Measurements from ENCODE around the gene NFE2L2.
A peak's percentile ranks its signal among the peaks of the same experiment; 100 is the strongest.
"Not testable (repeated sequence)": the region's sequence is repeated elsewhere in the genome, so short reads cannot be mapped to it uniquely, and the experiment has no call there.

The NFE2L2 gene

DNA sequence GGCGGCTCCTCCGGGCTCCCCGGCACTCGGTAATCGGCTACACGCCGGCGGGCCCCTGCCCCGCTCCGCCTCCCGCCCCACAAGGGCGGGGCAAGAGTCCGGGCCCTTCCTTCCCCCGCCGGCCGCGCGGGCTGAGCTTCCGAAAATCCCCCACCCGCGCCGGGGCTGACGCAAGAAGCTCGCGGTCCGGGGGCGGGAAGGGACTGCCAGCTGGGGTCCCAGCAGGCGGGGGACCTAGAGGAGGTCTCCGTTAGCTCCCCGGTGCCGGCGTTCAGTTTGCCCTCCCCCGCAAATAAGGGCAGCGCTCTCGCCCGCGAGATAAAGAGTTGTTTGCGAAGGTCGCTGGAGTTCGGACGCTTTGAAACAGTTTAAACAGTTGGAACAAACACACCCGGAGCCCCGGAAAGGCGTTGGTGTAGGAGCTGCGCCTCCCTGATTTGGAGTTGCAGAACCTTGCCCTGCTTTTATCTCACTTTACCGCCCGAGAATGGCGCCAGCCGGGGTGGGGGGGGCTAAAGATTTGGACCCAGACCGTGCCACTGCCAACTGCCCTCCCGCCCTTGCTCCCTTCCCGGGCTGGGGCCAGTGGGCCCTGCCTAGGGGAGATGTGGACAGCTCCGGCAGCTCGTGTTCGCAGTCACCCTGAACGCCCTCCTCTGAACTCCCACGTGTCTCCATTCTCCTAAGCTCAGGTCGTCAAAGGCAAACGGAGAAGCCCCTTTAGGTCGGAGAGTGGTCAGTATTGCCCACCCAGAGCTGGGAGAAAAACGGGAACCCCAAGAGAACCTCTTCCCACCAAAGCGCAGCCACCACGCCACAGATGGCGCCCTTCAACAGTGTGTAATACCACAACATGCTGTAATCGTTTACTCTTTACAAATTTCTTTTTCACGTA lies at the start of gene NFE2L2:
NFE2L2 (minus strand) TSS at position 35 of the 895 bp plus-strand sequence. CDS start 151 bp downstream, outside the sequence.
- DNase-seq (ENCODE audit: low read depth in 2 of 2), result peak; percentile 96

DNA sequence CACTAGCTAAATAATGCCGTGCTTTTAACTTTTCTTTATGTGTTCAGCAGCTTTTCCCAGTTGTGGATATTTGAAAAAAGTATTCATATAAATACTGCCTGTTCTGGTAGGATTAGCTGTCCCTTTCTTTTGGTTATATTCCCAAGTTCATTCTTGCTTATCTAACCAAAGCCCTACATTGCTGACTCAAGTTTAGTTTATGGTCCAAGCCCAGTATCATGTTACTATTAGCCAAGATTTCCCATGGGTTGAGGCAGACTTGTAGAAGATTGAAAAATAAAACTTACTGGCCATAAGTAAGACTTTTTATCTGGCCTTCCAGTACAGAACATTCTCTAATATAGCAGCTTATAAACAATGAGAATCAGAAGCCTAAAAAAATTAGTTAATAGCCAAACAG lies 49.7 kb upstream of the NFE2L2 start:
- DNase-seq (ENCODE audit: low read depth in 2 of 2), result no peak

GRCh38 chr2:177313162-177313781 lies 48.7 kb upstream of the NFE2L2 start:
- DNase-seq (ENCODE audit: low read depth in 2 of 2), result no peak

DNA sequence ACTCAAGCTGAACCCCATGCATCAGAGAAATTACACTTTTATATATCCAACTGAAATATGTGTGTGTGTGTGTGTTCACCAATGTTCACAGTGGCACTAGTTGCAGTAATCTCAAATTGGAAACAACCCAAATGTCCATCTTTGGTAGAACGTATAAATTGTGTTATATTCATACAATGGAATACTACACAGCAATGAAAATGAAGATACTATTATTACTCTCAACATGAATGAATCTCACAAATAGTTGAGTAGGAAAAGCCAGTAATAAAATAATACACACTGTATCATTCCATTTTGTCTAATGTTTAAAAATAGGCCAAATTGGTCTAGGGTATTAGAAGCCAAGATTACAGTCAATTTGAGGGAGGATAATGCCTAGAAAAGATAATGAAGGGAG lies 48.0 kb upstream of the NFE2L2 start:
- no peak for DNase-seq (ENCODE audit: low read depth in 2 of 2)

- not testable (repeated sequence) for DNase-seq (ENCODE audit: low read depth in 2 of 2)
Measured at GRCh38 chr2:177309672-177310309, 45.3 kb upstream of the NFE2L2 start.

- no peak for DNase-seq (ENCODE audit: low read depth in 2 of 2)
Measured at GRCh38 chr2:177306550-177306949, 42.0 kb upstream of the NFE2L2 start.

GRCh38 chr2:177303939-177304338 lies 39.4 kb upstream of the NFE2L2 start:
- DNase-seq (ENCODE audit: low read depth in 2 of 2), result no peak

DNA sequence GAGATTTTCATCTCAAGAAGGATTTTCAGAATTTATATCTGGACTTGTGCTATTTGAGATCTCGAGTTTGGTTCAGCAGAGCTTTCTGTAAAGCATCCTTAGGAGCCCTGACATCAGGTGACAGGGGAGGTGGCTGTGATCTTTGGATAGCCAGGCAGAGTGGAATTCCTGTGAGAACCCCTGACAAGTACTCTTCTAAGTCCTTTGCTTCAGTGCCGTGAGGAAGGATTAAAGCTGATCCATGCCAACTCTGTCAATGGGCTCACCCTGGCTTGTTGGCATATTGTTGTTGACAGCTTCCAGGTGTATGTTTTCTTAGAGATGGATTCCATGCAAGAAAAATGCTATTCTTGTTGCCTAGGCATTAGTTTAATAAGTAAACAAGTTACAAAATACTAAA lies 38.0 kb upstream of the NFE2L2 start:
- no peak for DNase-seq (ENCODE audit: low read depth in 2 of 2)

- DNase-seq (ENCODE audit: low read depth in 2 of 2), result no peak
Measured at GRCh38 chr2:177298191-177298590, 33.7 kb upstream of the NFE2L2 start.

DNA sequence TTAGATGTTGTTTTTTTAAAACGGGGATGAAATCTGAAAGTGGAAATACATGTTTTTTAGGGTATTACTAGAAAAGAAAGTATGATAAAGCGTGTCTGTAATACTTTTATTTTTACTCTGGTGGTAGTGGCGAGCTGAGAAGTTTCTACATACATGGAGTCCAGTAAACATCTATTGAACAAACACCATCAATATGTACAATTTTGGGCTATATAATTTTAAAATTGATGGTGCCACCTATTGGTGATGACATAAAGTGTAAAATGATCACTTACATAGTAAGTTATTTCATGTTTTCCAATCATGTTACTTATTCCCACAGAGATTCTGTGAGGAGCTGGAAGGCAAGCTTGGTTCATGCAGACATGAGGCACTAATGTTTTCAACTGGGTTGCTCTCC lies 31.5 kb upstream of the NFE2L2 start:
- no peak for DNase-seq (ENCODE audit: low read depth in 2 of 2)

DNA sequence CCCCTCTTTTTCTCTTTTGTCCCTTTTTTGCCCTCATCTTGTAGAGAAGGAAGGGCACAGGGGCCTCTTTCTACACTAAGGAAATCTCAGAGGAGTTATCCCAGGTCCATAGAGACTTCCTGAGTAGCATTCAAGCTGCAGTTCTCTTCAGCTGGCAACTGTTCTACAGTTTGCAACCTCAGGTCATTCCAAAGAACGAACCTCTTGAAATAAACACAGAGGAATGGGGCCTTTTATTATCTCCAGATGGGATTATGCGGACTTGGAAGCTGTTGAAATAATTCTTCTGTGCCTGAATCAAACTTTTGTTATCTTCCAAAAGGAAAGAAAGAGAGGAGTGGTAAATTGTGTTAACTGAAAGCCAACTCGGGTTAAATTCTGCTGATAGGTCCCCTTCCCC lies 31.0 kb upstream of the NFE2L2 start:
- no peak for DNase-seq (ENCODE audit: low read depth in 2 of 2)

DNA sequence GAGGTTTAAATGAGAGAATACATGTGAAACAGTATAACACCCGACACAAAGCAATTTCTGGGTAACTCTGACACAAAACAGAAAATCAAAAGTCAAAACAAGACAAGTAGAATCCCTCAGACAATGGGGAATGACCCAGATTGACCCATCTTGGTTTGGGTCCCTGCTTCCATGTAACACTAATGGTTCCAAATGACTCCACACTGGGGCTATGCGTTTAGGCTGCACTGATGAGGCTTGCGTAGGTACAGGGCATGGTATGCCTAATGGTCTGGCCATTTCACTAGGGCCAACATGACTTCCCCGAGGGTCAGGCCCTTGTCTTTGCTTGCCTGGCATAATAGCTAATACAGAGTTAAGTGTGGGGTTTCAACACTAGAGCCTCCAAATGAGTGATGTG lies 27.2 kb upstream of the NFE2L2 start:
- no peak for DNase-seq (ENCODE audit: low read depth in 2 of 2)

DNA sequence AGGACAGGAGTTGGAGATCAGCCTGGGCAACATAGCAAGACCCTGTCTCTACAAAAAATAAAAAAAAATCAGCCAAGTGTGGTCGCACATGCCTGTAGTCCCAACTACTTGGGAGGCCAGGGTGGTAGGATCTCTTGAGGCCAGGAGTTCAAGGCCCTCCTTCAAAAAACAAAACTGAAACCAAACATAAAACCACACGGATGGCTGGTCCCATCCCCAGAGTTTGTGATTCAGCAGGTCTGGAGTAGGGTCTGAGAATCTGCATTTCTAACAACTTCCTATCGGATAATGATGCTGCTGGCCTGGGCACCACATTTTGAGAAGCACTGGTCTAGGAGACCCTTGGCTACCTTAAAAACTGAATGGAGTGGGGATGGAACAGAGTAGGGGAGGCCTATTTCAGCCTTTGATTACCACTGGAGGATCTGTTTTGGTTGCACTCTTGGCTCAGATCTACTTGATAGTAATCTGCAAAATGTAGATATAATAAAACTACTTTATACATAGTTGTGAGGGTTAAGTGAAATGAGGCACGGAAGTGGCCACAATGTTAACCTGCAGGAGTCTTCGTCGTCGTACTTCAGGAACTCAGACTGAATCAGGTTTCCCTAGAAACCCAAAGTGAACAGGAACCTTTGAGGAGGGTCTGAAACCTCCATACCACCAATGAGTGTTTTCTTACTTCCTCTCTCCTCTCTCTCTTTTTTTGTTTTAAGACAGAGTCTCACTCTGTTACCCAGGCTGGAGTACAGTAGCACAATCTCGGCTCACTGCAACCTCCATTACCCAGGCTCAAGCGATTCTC lies 25.5 kb upstream of the NFE2L2 start:
- DNase-seq (ENCODE audit: low read depth in 2 of 2), result no peak

DNA sequence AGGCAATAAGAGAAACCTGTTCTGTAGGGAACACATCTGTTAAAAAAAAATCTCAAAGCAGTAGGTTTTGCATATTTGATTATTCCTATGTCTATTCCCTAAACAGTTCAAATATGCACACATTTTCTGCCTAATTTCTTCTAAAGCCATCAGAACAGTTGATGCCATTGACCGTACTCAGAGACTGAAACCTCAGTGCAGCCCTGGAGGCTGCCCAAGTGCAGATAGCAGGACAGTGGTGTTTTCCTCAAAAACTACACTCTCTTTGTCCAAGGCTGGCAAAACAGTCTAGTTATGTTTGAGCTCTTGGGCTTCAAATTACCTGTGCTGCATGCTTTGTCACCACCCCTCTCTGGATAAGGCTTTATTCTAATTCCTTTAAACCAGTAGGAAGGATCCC lies 23.3 kb upstream of the NFE2L2 start:
- DNase-seq (ENCODE audit: low read depth in 2 of 2), result no peak

GRCh38 chr2:177285892-177286715 lies 21.6 kb upstream of the NFE2L2 start:
- DNase-seq (ENCODE audit: low read depth in 2 of 2), result no peak

- no peak for DNase-seq (ENCODE audit: low read depth in 2 of 2)
Measured at GRCh38 chr2:177284531-177284930, 20.0 kb upstream of the NFE2L2 start.

DNA sequence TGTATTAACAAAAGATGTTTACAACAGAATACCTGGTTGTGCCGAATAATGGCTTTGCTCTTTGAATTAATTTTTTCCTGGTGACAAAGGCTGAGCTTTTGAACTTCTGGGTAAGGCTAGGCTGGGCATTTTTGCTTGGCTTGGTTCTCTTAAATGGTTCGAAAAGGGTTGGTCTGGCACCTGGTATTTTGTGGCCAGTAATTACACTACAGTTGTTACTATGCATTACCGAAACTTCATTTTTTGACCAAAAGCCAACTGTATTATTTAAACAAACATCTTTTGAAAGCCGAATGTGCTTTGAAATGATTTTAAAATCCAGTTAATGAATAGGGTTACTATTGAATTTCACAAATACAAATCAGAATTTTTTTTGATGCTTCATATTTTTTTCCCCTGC lies 19.4 kb upstream of the NFE2L2 start:
- DNase-seq (ENCODE audit: low read depth in 2 of 2), result no peak

GRCh38 chr2:177282787-177283572 lies 18.5 kb upstream of the NFE2L2 start:
- DNase-seq (ENCODE audit: low read depth in 2 of 2), result no peak

GRCh38 chr2:177282181-177282641 lies 17.7 kb upstream of the NFE2L2 start:
- DNase-seq (ENCODE audit: low read depth in 2 of 2), result no peak
